Mucosa of gallbladder (tissue), 1 donor: ENCODE data around the gene BCL2L11. TPM values are rescaled to one million over a fixed set of nuclear protein-coding genes. Genes with fewer than 3 reads are reported as not detected.

ENCODE experiments used
- DNase-seq: peaks from one replicate; pipeline ENCODE4 v3.0.0-alpha.2; 2020; ENCODE audit warnings: low spot score
- total RNA-seq: library from RNA; stranded (reverse); gene quantifications from one replicate; pipeline ENCODE4 v1.2.1, GENCODE V29; 2021
- donor health status: DM: no; HTN: no; CAD: no.

Gene BCL2L11
- total RNA-seq, 1 donor from 2014 or later, result 19.1 TPM

GRCh38 chr2:111191877-111192276, 71.2 kb downstream of the BCL2L11 start:
- no peak for DNase-seq

DNA sequence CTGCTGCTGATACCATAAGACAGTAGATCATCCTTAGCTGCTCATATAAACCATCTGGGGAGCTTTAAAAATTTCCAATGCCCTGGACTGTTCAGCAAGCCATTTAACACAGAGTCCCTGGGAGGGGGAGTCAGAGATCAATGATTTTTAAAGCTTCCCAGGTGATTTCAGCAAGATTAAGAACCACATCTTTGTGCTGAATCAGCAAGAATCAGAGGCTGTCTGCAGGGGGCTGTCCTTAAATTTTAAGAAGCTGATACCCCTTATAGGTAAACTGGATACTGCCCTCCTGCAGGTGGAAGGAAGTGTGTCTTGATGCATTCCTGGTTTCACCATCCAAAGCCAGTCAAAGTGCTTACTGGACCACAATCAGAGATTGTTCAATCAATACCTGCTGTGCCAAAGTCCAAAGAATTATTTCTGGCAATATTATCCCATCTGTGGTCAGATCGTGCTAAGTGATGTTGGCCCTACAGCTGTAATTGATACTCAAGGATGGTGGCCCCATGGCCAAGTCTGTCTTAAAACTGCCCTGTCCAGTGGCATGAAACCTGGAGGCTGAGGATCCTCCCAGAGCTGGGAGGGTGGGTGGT, 72.2 kb downstream of the BCL2L11 start:
- DNase-seq, result no peak

GRCh38 chr2:111194835-111195621, 74.3 kb downstream of the BCL2L11 start:
- no peak for DNase-seq

DNA sequence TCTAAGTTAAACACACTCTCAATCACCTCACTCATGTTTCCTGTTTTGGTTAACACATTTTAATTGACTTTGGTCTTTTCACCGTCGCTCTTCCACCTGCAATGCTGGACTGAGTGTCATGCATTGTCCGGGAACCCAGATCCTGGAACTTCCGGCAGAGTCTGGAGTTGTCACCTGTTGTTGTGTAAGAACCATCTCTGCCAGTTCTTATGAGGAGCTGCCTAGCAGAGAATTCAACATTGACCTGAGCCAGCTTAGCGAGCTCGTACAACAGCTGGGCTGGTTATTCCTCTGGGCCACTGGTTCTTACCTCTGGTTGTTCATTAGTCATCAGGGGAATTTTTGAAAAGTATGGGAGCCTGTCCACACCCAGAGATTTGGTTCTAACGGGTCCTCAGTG, 75.7 kb downstream of the BCL2L11 start:
- DNase-seq, result no peak

DNA sequence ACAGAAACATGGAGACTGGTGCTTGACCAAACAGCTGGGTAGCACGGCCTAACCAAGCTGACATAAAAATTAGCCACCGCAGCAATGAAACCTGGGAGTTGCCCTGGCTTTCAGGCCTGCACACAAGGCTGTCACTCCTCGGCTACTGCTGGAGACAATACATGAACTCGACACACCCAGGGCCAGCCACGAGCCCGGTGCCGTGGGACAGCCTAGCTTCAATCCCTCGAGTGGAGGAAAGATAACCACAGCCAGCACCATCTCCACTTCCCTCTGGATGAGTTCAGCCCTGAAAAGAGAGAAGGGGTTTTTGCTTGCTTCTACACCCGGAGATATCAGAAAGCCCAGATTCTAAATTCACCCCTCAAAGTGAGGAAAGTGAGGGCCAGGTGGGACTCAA, 78.0 kb downstream of the BCL2L11 start:
- DNase-seq, result no peak

- DNase-seq, result no peak
Observed at GRCh38 chr2:111199840-111200239, 79.1 kb downstream of the BCL2L11 start.

GRCh38 chr2:111200333-111200881, 79.7 kb downstream of the BCL2L11 start:
- DNase-seq, result no peak

GRCh38 chr2:111201214-111201613, 80.5 kb downstream of the BCL2L11 start:
- peak; percentile 2 for DNase-seq

GRCh38 chr2:111202266-111203040, 81.7 kb downstream of the BCL2L11 start:
- no peak for DNase-seq

DNA sequence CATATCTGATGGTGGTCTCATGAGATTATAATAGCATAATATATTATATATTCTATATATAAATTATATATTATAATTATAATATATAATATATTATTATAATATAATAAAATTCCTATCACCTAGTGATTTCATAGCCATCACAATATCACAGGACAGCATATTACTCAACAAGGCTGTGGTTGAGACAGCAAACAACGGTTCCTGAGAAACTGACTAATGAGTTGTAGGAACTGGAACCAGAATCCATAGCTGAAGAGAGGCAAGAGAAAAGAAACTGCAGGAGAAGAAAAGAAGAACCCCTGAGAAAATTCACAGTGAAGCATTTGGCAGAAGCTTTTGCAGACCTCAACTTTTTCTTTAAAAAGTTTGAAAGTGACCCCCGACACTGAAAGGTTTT, 84.0 kb downstream of the BCL2L11 start:
- no peak for DNase-seq

DNA sequence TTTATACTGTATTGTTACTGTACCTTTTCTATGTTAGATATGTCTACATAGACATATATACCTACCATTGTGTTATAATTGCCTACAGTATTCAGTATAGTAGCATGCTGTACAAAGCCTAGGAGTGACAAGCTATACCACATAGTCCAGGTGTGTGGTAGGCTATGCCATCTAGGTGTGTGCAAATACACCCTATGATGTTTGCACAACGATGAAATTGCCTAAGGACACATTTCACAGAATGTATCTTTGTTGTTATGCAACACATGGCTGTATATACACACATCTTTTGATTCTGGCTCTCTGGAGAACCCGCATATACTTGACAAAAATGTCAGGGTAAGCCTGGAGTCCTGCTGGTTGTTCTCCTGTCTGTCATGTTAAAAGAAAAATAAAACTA, 85.1 kb downstream of the BCL2L11 start:
- DNase-seq, result no peak

- DNase-seq, result no peak
Observed at GRCh38 chr2:111207851-111208250, 87.1 kb downstream of the BCL2L11 start.

GRCh38 chr2:111208639-111209038, 87.9 kb downstream of the BCL2L11 start:
- DNase-seq, result no peak

DNA sequence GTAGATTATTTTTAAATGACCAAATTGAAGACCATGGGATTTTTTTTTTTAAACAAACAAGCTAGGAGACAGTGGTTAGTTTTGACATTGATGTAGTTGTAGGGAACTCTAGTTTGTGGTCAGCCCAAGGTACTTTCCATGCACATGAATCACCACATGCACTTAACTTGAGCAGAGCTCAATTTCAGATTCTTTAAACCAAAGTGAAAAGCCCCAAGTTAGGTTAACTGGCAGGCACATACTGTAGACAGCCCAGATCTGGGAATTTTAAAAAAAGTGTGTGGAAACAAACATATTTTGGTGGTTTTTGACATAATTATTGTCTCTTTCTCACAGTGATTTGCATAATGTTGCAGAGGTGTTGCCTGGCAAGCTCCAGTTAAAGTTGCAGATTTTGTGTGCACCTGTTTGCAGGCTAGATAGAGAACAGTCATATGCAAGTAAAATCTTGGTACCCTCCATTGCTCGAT, 88.4 kb downstream of the BCL2L11 start:
- no peak for DNase-seq

DNA sequence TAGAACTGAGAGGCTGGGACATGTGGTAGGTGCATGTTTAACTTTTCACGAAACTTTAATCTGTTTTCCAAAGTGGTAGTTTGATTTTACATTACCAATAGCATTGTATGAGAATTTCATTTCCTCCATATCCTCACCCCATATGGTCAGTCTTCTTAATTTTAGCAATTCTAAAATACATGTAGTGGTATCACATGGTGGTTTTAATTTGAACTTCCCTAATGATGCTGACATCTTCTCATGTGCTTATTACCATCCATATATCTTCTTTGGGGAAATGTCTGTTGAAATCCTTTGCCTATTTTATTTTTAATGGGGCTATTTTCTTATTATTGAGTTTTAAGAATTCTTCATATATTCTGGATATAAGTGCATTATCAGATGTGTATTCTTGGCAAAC, 89.3 kb downstream of the BCL2L11 start:
- no peak for DNase-seq

DNA sequence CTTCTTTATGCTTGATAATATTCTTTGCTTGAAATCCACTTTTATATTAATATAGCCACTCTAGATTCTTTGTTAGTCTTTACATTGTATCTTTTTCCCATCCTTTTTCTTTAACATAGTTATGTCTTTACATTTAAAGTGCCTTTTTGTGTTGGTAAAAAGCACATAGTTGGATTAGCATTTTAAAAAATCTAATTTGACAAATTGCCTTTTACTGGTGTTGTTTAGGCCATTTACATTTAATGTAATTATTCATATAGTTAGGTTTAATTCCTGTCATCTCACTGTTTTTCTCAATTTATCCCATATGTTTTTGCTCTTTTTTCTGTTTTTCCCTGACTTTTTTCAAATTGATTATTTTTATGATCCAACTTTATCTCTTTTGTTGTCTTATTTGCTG, 93.2 kb downstream of the BCL2L11 start:
- DNase-seq, result no peak

GRCh38 chr2:111216811-111217652, 96.3 kb downstream of the BCL2L11 start:
- DNase-seq, result no peak
